HepG2 (cell line): ENCODE data around the gene ELAC2. TPM values are rescaled to one million over a fixed set of nuclear protein-coding genes. Genes with fewer than 3 reads are reported as not detected.

Experiments
- ATAC-seq: fragments of 200-7000 bp; cut with Tn5 transposase; 3 replicates; pipeline ENCODE4 v1.9.1; 2020; ENCODE audit warnings: mild to moderate bottlenecking, moderate library complexity
- BruUV-seq: library from RNA; stranded (reverse); fragments of 400-500 nt; replicated peaks from 2 replicates; lab custom pipeline; 2021; lab: Mats Ljungman, UMichigan
- CTCF ChIA-PET: fragments of 300-600 bp; formaldehyde crosslinking; extraction: SDS; loops from one replicate; lab custom pipeline; 2021; ENCODE audit warnings: low total read pairs, inconsistent platforms, low intra/inter-chr PET ratio; lab: Yijun Ruan, JAX
- POLR2A ChIA-PET: fragments of 350-600 bp; sonication (Branson Sonifier 250); formaldehyde crosslinking; loops from one replicate; lab custom pipeline; 2020; ENCODE audit warnings: antibody characterized with exemption, inconsistent platforms; lab: Yijun Ruan, JAX
- DNase-seq: peaks from one replicate; pipeline ENCODE4 v3.0.0-alpha.2; 2015; ENCODE audit warnings: low spot score
- FAIRE-seq: peaks from 3 replicates; lab custom pipeline; 2011; peaks lifted over from hg19 to GRCh38; lab: Jason Lieb, UNC
- H2AFZ ChIP-seq: one replicate; pipeline ENCODE4 v1.6.1; 2011; ENCODE audit warnings: low read length, inconsistent platforms
- H3K27ac ChIP-seq: fragments of 300-600 bp; 3 replicates; pipeline ENCODE4 v1.8.0; 2011; ENCODE audit warnings: mixed run types, mild to moderate bottlenecking, mixed read lengths, low read length, inconsistent platforms; ENCODE audit not compliant: insufficient read depth; ENCODE audit errors: extremely low read length
- H3K27me3 ChIP-seq, 2 experiments: fragments of 200-600 bp in 1 of 2; 2 replicates in 1 of 2; 3 replicates in 1 of 2; pipeline versions ENCODE4 v1.6.0 to v1.8.0; 2011; ENCODE audit warnings: low read length in 2 of 2, mild to moderate bottlenecking in 2 of 2, moderate library complexity in 2 of 2, inconsistent platforms in 1 of 2; ENCODE audit not compliant: insufficient read depth in 2 of 2, control insufficient read depth in 1 of 2
- H3K36me3 ChIP-seq, 2 experiments: fragments of 200-600 bp in 1 of 2; replicated peaks in 1 of 2; 2 replicates in 1 of 2; 3 replicates in 1 of 2; pipeline versions ENCODE4 v1.5.1 to v1.8.0; 2011; ENCODE audit warnings: low read length in 2 of 2, inconsistent platforms in 1 of 2; ENCODE audit not compliant: insufficient read depth in 2 of 2, control insufficient read depth in 1 of 2
- H3K4me1 ChIP-seq: 2 replicates; pipeline ENCODE4 v1.5.1; 2012; ENCODE audit warnings: low read length, inconsistent platforms; ENCODE audit not compliant: insufficient read depth
- H3K4me2 ChIP-seq: 2 replicates; pipeline ENCODE4 v1.6.0; 2011; ENCODE audit warnings: low read depth, low read length, inconsistent platforms
- H3K4me3 ChIP-seq, 3 experiments: fragments of 200-600 bp in 1 of 3; sonication (generic), shearing (Covaris generic) in 1 of 3; replicated peaks in 1 of 3; 2 replicates each; pipeline ENCODE4 v1.5.1; 2011 to 2016; ENCODE audit warnings: low read length in 3 of 3, inconsistent platforms in 2 of 3, low read depth in 2 of 3, mild to moderate bottlenecking in 2 of 3, control low read depth in 1 of 3, mixed read lengths in 1 of 3; ENCODE audit not compliant: insufficient read depth in 1 of 3
- H3K79me2 ChIP-seq: one replicate; pipeline ENCODE4 v1.6.1; 2011; ENCODE audit warnings: low read length, inconsistent platforms; ENCODE audit not compliant: insufficient read depth
- H3K9ac ChIP-seq: 2 replicates; pipeline ENCODE4 v1.6.0; 2011; ENCODE audit warnings: mild to moderate bottlenecking, low read depth, low read length, inconsistent platforms; ENCODE audit not compliant: insufficient read depth
- H3K9me3 ChIP-seq: 2 replicates; pipeline ENCODE4 v1.5.1; 2012; ENCODE audit warnings: mild to moderate bottlenecking, low read length
- H4K20me1 ChIP-seq: 2 replicates; pipeline ENCODE4 v1.6.0; 2011; ENCODE audit warnings: inconsistent platforms, mild to moderate bottlenecking, low read length, moderate library complexity; ENCODE audit not compliant: insufficient read depth
- GFI1 ChIP-seq: sonication (generic); formaldehyde crosslinking; IDR thresholded peaks from 2 replicates; pipeline ENCODE4 v1.5.0; 2020; ENCODE audit warnings: missing genetic modification reagents, mild to moderate bottlenecking, borderline replicate concordance
- IRX3 ChIP-seq: sonication (generic); formaldehyde crosslinking; IDR thresholded peaks from 2 replicates; pipeline ENCODE4 v1.8.1; 2023; ENCODE audit warnings: mild to moderate bottlenecking, low read depth, missing genetic modification reagents, borderline replicate concordance
- PAF1 ChIP-seq: IDR thresholded peaks from 2 replicates; pipeline ENCODE4 v1.6.1; 2016; ENCODE audit warnings: missing genetic modification reagents, missing compliant biosample characterization
- RNF219 ChIP-seq: sonication (generic); formaldehyde crosslinking; IDR thresholded peaks from 2 replicates; pipeline ENCODE4 v1.5.0; 2020; ENCODE audit warnings: mild to moderate bottlenecking, missing genetic modification reagents
- TBL1XR1 ChIP-seq: fragments of 150-350 bp; IDR thresholded peaks from 2 replicates; pipeline ENCODE4 v1.6.1; 2014; ENCODE audit warnings: borderline replicate concordance, low read length; ENCODE audit not compliant: partially characterized antibody
- ZBED4 ChIP-seq: sonication (generic); formaldehyde crosslinking; IDR thresholded peaks from 2 replicates; pipeline ENCODE4 v1.4.0; 2020; ENCODE audit warnings: missing genetic modification reagents, borderline replicate concordance
- ZHX2 ChIP-seq, 2 experiments: sonication (generic) in 1 of 2; formaldehyde crosslinking in 1 of 2; IDR thresholded peaks; 2 replicates each; pipeline versions ENCODE4 v1.6.1 to v1.9.0; 2014 to 2022; ENCODE audit warnings: antibody characterized with exemption in 1 of 2, borderline replicate concordance in 1 of 2, inconsistent platforms in 1 of 2, low read depth in 1 of 2, missing genetic modification reagents in 1 of 2
- ZNF616 ChIP-seq: sonication (generic); formaldehyde crosslinking; IDR thresholded peaks from 2 replicates; pipeline ENCODE4 v1.5.0; 2020; ENCODE audit warnings: low read depth, mild to moderate bottlenecking, missing genetic modification reagents
- ZNF652 ChIP-seq: IDR thresholded peaks from 2 replicates; pipeline ENCODE4 v1.6.1; 2016; ENCODE audit warnings: low read depth, borderline replicate concordance
- ZNF724P ChIP-seq: sonication (generic); formaldehyde crosslinking; IDR thresholded peaks from 2 replicates; pipeline ENCODE4 v1.8.0; 2022; ENCODE audit warnings: missing genetic modification reagents, borderline replicate concordance
- WGBS: methylation state at CpG from one replicate; pipeline ENCODE4 v1.1.6; 2017; ENCODE audit warnings: low lambda C conversion rate; 5-methylcytosine and 5-hydroxymethylcytosine counted together
- in situ Hi-C: cut with HindIII; loops from 2 replicates; pipeline ENCODE4 v1.10.0; 2017; ENCODE audit warnings: low pct_unique_long_range_greater_than_20kb; ENCODE audit not compliant: extremely low pct_ligation_motif_present
- intact Hi-C: fragments of 100-400 bp; cut with micrococcal nuclease; formaldehyde crosslinking; loops from one replicate; pipeline ENCODE4 v1.10.0; 2022; ENCODE audit not compliant: unreplicated experiment
- polyA plus RNA-seq, 8 experiments: library from polyadenylated mRNA; depleted of rRNA in 3 of 8; stranded (reverse) in 7 of 8; unstranded in 1 of 8; fragments of >200 nt; fragmentation: Illumina TruSeq in 4 of 8; extraction: Trizol in 4 of 8; gene quantifications; 2 replicates each; pipeline versions ENCODE4 v1.2.1 to v1.2.3, GENCODE V29; 2011 to 2016; ENCODE audit warnings: low read depth in 4 of 8, missing spikeins in 1 of 8, mixed read lengths in 1 of 8; ENCODE audit not compliant: insufficient read depth in 1 of 8
- total RNA-seq, 5 experiments: library from RNA; depleted of rRNA; stranded (reverse); fragments of >200 nt; fragmentation: Illumina TruSeq; extraction: Trizol; gene quantifications; 2 replicates each; pipeline ENCODE4 v1.2.3, GENCODE V29; 2016; ENCODE audit warnings: low read depth in 1 of 5

ELAC2 gene
- total and polyA plus RNA-seq, 2 of the 13 experiments (the other 11 are each of a cell fraction or from before 2014, with no cell fraction given): 35.6 to 50.4 TPM

- no peak for TF ChIP-seq ZHX2 (IDR thresholded peaks at IDR 0.05; ENCODE audit: low read depth)
- no peak for TF ChIP-seq ZHX2 (CRISPR knock-in tag; IDR thresholded peaks at IDR 0.05; ENCODE audit: borderline replicate concordance)
- TF ChIP-seq ZBED4: no peak
- TF ChIP-seq TBL1XR1: no peak
- no peak for TF ChIP-seq RNF219
- TF ChIP-seq PAF1 (CRISPR knock-in tag): no peak
- TF ChIP-seq ZNF616 (CRISPR knock-in tag): no peak
- no peak for TF ChIP-seq IRX3 (CRISPR knock-in tag)
- TF ChIP-seq GFI1 (CRISPR knock-in tag): no peak
- no peak for TF ChIP-seq ZNF724P (CRISPR knock-in tag)
- TF ChIP-seq ZNF652: no peak
- no peak overlapping the region for H3K4me3 ChIP-seq
- no peaks in the 10 kb centered on the region for H3K36me3 ChIP-seq
- DNase-seq: no peak
- no peak for ATAC-seq
- no peak overlapping the region for H3K27ac ChIP-seq
- WGBS: 4% methylated on average over 5 of the region's 5 CpGs
- H3K4me2 ChIP-seq: no peak overlapping the region
- H2AFZ ChIP-seq: no peak overlapping the region
- H3K27me3 ChIP-seq: peaks cover 0 to 19% of the 10 kb centered on the region in 2 experiments; a peak in 3 of 5 replicates
- no TSS peak for BruUV-seq
- intact Hi-C loops (no loop called here), in situ Hi-C loops (no loop called here)
- no peaks in the 10 kb centered on the region for H4K20me1 ChIP-seq
- no peak overlapping the region for H3K9ac ChIP-seq
- FAIRE-seq: no peak
- no peaks in the 10 kb centered on the region for H3K4me1 ChIP-seq
- H3K79me2 ChIP-seq: no peaks in the 10 kb centered on the region
- CTCF ChIA-PET: no interaction called here
- POLR2A ChIA-PET: no interaction called here
- no peaks in the 10 kb centered on the region for H3K9me3 ChIP-seq
Observed at GRCh38 chr17:13054666-13055065, 36.8 kb upstream of the ELAC2 start.
